Loucy (cell line): ENCODE results near the gene ANXA9.

Experiments used
- EZH2phosphoT487 ChIP-seq: fragments of 200-600 bp; IDR thresholded peaks from 2 replicates; pipeline ENCODE4 v1.6.1; 2018; ENCODE audit warnings: antibody characterized with exemption, mild to moderate bottlenecking, moderate library complexity, borderline replicate concordance
- TF ChIP-seq, protein P1 (sequence below): fragments of 200-600 bp; sonication (generic); conservative IDR thresholded peaks from 2 replicates; pipeline ENCODE4 v1.5.1; 2014; ENCODE audit warnings: mild to moderate bottlenecking, antibody characterized with exemption, low read length

GRCh38 chr1:150973836-150974579 is 8.1 kb upstream of the ANXA9 start:
- TF ChIP-seq, protein P1, sequence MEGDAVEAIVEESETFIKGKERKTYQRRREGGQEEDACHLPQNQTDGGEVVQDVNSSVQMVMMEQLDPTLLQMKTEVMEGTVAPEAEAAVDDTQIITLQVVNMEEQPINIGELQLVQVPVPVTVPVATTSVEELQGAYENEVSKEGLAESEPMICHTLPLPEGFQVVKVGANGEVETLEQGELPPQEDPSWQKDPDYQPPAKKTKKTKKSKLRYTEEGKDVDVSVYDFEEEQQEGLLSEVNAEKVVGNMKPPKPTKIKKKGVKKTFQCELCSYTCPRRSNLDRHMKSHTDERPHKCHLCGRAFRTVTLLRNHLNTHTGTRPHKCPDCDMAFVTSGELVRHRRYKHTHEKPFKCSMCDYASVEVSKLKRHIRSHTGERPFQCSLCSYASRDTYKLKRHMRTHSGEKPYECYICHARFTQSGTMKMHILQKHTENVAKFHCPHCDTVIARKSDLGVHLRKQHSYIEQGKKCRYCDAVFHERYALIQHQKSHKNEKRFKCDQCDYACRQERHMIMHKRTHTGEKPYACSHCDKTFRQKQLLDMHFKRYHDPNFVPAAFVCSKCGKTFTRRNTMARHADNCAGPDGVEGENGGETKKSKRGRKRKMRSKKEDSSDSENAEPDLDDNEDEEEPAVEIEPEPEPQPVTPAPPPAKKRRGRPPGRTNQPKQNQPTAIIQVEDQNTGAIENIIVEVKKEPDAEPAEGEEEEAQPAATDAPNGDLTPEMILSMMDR, result no peak
- no peak for TF ChIP-seq EZH2phosphoT487
